NB4 (cell line): Measurements from ENCODE around the gene HAPLN2.

ENCODE experiments used
- DNase-seq: peaks from one replicate; pipeline ENCODE4 v3.0.0; 2010; ENCODE audit warnings: low read depth
- H3K4me3 ChIP-seq: one replicate; pipeline ENCODE4 v1.5.1; 2011; ENCODE audit warnings: mild to moderate bottlenecking, low read depth, low read length, moderate library complexity
- CTCF ChIP-seq: IDR thresholded peaks from one replicate; pipeline ENCODE4 v1.5.1; 2012; ENCODE audit warnings: low read depth, low read length
- MAX ChIP-seq: IDR thresholded peaks from 2 replicates; pipeline ENCODE4 v1.6.1; 2011; ENCODE audit warnings: low read depth, low read length
- MYC ChIP-seq: IDR thresholded peaks from 2 replicates; pipeline ENCODE4 v1.6.1; 2011; ENCODE audit warnings: low read depth, low read length
- POLR2A ChIP-seq: IDR thresholded peaks from 2 replicates; pipeline ENCODE4 v1.6.1; 2011; ENCODE audit warnings: mild to moderate bottlenecking; ENCODE audit not compliant: insufficient read length; ENCODE audit errors: extremely low read depth

Gene HAPLN2

GRCh38 chr1:156670791-156671190 is 51.6 kb downstream of the HAPLN2 start:
- no peak for DNase-seq
- TF ChIP-seq MAX (no peak), POLR2A (no peak), CTCF (no peak), MYC (no peak)
- no peak overlapping the region for H3K4me3 ChIP-seq

- TF ChIP-seq CTCF (no peak), MYC (no peak), MAX (no peak), POLR2A (no peak)
- no peak for DNase-seq
- H3K4me3 ChIP-seq: no peak overlapping the region
Observed at GRCh38 chr1:156671804-156672203, 52.6 kb downstream of the HAPLN2 start.

GRCh38 chr1:156673387-156674121 is 54.3 kb downstream of the HAPLN2 start:
- H3K4me3 ChIP-seq: no peak overlapping the region
- TF ChIP-seq POLR2A (no peak), MAX (no peak), MYC (no peak), CTCF (no peak)
- DNase-seq: no peak
